HL-60 (cell line): ENCODE measurements around the gene SLC25A26.

Experiments used
- DNase-seq, 2 experiments: peaks; one replicate each; pipeline ENCODE4 v3.0.0-alpha.2; 2010 to 2020; ENCODE audit warnings: low read depth in 1 of 2, low spot score in 1 of 2
- H3K27ac ChIP-seq: fragments of 250-450 bp; sonication (Bioruptor Pico); replicated peaks from 2 replicates; pipeline ENCODE4 v1.5.1; 2020; ENCODE audit warnings: mild to moderate bottlenecking, moderate library complexity
- H3K27me3 ChIP-seq: fragments of 250-450 bp; sonication (Bioruptor Pico); 2 replicates; pipeline ENCODE4 v1.5.1; 2021; ENCODE audit warnings: mild to moderate bottlenecking, moderate library complexity; ENCODE audit not compliant: insufficient read depth, poor library complexity, severe bottlenecking
- H3K4me3 ChIP-seq: replicated peaks from 2 replicates; pipeline ENCODE4 v1.5.1; 2011; ENCODE audit warnings: mild to moderate bottlenecking, control low read depth, low read length; ENCODE audit not compliant: insufficient read depth
- GABPA ChIP-seq: IDR thresholded peaks from 2 replicates; pipeline ENCODE4 v1.6.1; 2012; ENCODE audit warnings: low read depth
- POLR2AphosphoS5 ChIP-seq: IDR thresholded peaks from 2 replicates; pipeline ENCODE4 v1.6.1; 2012; ENCODE audit warnings: low read depth
- SPI1 ChIP-seq: IDR thresholded peaks from 2 replicates; pipeline ENCODE4 v1.6.1; 2012; ENCODE audit warnings: low read depth, mild to moderate bottlenecking, borderline replicate concordance
- TF ChIP-seq, protein P1 (sequence below): IDR thresholded peaks from 2 replicates; pipeline ENCODE4 v1.6.1; 2012; ENCODE audit warnings: low read depth; ENCODE audit not compliant: insufficient replicate concordance
- TF ChIP-seq, protein P2 (sequence below): IDR thresholded peaks from one replicate; pipeline ENCODE4 v1.5.1; 2011; ENCODE audit warnings: low read length, control low read depth, inconsistent platforms; ENCODE audit not compliant: insufficient read depth

SLC25A26 gene

DNA sequence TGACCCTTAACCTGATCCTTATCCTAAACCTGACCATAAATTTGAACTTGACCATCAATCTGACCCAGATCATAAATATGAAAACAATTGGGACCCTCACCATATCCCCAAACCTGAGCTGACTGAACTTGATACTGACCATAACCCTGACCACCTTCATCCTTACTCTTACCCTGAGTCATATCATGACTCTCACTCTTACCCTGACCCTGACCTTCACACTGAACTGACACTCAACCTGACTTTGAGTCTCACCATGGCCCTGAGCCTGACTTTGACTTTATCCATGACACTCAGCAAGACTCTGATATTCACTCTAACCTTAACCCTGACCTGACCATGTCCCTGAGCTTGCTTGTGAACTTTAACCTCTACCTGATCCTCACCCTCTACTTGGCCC lies 34.3 kb upstream of the SLC25A26 start:
- no peak for DNase-seq
- H3K27ac ChIP-seq, result no peak overlapping the region
- H3K27me3 ChIP-seq, result no peaks in the 10 kb centered on the region
- TF ChIP-seq, protein P1, sequence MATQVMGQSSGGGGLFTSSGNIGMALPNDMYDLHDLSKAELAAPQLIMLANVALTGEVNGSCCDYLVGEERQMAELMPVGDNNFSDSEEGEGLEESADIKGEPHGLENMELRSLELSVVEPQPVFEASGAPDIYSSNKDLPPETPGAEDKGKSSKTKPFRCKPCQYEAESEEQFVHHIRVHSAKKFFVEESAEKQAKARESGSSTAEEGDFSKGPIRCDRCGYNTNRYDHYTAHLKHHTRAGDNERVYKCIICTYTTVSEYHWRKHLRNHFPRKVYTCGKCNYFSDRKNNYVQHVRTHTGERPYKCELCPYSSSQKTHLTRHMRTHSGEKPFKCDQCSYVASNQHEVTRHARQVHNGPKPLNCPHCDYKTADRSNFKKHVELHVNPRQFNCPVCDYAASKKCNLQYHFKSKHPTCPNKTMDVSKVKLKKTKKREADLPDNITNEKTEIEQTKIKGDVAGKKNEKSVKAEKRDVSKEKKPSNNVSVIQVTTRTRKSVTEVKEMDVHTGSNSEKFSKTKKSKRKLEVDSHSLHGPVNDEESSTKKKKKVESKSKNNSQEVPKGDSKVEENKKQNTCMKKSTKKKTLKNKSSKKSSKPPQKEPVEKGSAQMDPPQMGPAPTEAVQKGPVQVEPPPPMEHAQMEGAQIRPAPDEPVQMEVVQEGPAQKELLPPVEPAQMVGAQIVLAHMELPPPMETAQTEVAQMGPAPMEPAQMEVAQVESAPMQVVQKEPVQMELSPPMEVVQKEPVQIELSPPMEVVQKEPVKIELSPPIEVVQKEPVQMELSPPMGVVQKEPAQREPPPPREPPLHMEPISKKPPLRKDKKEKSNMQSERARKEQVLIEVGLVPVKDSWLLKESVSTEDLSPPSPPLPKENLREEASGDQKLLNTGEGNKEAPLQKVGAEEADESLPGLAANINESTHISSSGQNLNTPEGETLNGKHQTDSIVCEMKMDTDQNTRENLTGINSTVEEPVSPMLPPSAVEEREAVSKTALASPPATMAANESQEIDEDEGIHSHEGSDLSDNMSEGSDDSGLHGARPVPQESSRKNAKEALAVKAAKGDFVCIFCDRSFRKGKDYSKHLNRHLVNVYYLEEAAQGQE, result no peak
- TF ChIP-seq SPI1 (no peak), POLR2AphosphoS5 (no peak), GABPA (no peak)
- TF ChIP-seq, protein P2, sequence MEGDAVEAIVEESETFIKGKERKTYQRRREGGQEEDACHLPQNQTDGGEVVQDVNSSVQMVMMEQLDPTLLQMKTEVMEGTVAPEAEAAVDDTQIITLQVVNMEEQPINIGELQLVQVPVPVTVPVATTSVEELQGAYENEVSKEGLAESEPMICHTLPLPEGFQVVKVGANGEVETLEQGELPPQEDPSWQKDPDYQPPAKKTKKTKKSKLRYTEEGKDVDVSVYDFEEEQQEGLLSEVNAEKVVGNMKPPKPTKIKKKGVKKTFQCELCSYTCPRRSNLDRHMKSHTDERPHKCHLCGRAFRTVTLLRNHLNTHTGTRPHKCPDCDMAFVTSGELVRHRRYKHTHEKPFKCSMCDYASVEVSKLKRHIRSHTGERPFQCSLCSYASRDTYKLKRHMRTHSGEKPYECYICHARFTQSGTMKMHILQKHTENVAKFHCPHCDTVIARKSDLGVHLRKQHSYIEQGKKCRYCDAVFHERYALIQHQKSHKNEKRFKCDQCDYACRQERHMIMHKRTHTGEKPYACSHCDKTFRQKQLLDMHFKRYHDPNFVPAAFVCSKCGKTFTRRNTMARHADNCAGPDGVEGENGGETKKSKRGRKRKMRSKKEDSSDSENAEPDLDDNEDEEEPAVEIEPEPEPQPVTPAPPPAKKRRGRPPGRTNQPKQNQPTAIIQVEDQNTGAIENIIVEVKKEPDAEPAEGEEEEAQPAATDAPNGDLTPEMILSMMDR, result no peak
- no peak overlapping the region for H3K4me3 ChIP-seq

DNA sequence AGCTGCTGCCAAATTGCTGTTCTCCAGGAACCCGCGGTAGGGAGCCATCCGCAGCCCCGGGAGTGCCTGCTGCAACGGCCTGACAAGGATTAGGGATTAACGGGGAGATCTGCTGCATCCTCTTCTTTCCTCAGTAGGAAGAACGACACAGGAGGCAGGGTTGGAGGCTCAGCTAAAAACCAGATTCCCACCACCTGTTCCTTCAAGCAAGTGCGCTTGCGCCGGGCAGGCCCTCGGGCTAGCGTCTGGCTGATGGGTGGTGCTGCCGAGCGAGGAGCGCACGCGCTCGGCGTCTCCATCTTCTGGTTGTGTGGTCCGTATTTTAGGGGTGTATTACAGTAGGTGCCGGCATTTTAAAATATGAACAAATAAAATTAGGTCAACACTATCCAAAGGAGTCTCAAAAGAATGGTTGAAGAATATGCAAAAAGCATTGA lies 25.4 kb upstream of the SLC25A26 start:
- H3K4me3 ChIP-seq, result no peak overlapping the region
- TF ChIP-seq, protein P1, result no peak
- TF ChIP-seq GABPA (no peak), SPI1 (no peak), POLR2AphosphoS5 (no peak)
- TF ChIP-seq, protein P2, result no peak
- H3K27me3 ChIP-seq, result peaks cover 10% of the 10 kb centered on the region
- no peak overlapping the region for H3K27ac ChIP-seq
- no peak for DNase-seq

DNA sequence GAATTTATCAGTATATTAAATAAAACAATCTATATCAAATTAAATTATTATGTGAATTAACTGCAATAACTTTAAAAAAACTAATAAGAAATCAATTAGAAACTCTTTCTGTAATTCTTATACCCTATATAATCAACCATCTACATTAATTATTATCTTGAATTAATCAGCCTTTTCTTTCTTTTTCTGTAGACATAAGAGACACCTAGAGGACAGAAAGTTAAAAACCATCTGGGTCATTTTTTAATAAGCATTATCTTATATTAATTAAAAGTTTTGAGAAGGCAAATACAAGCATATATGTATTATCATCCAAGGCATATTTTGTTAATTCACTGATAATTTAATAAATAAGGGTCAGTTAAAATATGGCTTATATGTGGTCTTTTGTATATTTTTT lies 24.2 kb upstream of the SLC25A26 start:
- no peak for DNase-seq
- H3K4me3 ChIP-seq, result no peak overlapping the region
- H3K27me3 ChIP-seq, result peaks cover 10% of the 10 kb centered on the region
- TF ChIP-seq, protein P2, result no peak
- no peak for TF ChIP-seq SPI1
- TF ChIP-seq GABPA, result no peak
- TF ChIP-seq POLR2AphosphoS5, result no peak
- TF ChIP-seq, protein P1, result no peak
- H3K27ac ChIP-seq, result no peak overlapping the region
